Endothelial cell (in vitro differentiated cells): ENCODE data around the gene SLC6A18. TPM values are rescaled to one million over a fixed set of nuclear protein-coding genes. Genes with fewer than 3 reads are reported as not detected.
"Not testable (repeated sequence)": the region's sequence is repeated elsewhere in the genome, so short reads cannot be mapped to it uniquely, and the experiment has no call there.

Experiments
- DNase-seq: peaks from one replicate; pipeline ENCODE4 v3.0.0; 2021; ENCODE audit warnings: low spot score
- H3K27ac Mint-ChIP-seq: one replicate; pipeline ENCODE4 v1.8.0; 2021; ENCODE audit warnings: mixed read lengths, inconsistent platforms; ENCODE audit not compliant: unreplicated experiment
- H3K27me3 Mint-ChIP-seq: one replicate; pipeline ENCODE4 v1.8.0; 2021; ENCODE audit warnings: mild to moderate bottlenecking, moderate library complexity, mixed read lengths, inconsistent platforms; ENCODE audit not compliant: unreplicated experiment
- H3K36me3 Mint-ChIP-seq: one replicate; pipeline ENCODE4 v1.8.0; 2021; ENCODE audit warnings: mild to moderate bottlenecking, low read depth, mixed read lengths, inconsistent platforms; ENCODE audit not compliant: unreplicated experiment
- H3K4me1 Mint-ChIP-seq: one replicate; pipeline ENCODE4 v1.8.0; 2021; ENCODE audit warnings: mild to moderate bottlenecking, mixed read lengths, inconsistent platforms; ENCODE audit not compliant: unreplicated experiment
- H3K4me3 Mint-ChIP-seq: one replicate; pipeline ENCODE4 v1.8.0; 2021; ENCODE audit warnings: mild to moderate bottlenecking, mixed read lengths, inconsistent platforms; ENCODE audit not compliant: unreplicated experiment
- H3K9me3 Mint-ChIP-seq: one replicate; pipeline ENCODE4 v1.8.0; 2021; ENCODE audit warnings: mixed read lengths, inconsistent platforms; ENCODE audit not compliant: unreplicated experiment
- CTCF ChIP-seq: fragments of 200-600 bp; sonication (generic); IDR thresholded peaks from one replicate; pipeline ENCODE4 v1.5.0; 2021; ENCODE audit warnings: antibody characterized with exemption; ENCODE audit not compliant: unreplicated experiment
- total RNA-seq: library from RNA; stranded (reverse); fragmentation: NEBNext Ultra II Directional; extraction: Animal tissue kit (Norgen Biotek cat#: 25700); gene quantifications from one replicate; pipeline ENCODE4 v1.2.1, GENCODE V29; 2021; ENCODE audit not compliant: unreplicated experiment

The SLC6A18 gene
- total RNA-seq, 1 donor from 2014 or later: not detected

GRCh38 chr5:1274471-1274870 lies 49.3 kb downstream of the SLC6A18 start:
- no peaks in the 10 kb centered on the region for H3K9me3 Mint-ChIP-seq
- peaks cover 2% of the 10 kb centered on the region for H3K4me1 Mint-ChIP-seq
- no peak overlapping the region for H3K27ac Mint-ChIP-seq
- H3K36me3 Mint-ChIP-seq: no peaks in the 10 kb centered on the region
- H3K27me3 Mint-ChIP-seq: peaks cover 12% of the 10 kb centered on the region
- H3K4me3 Mint-ChIP-seq: no peak overlapping the region
- no peak for TF ChIP-seq CTCF
- DNase-seq: no peak

- not testable (repeated sequence) for H3K27ac Mint-ChIP-seq, H3K4me3 Mint-ChIP-seq, H3K4me1 Mint-ChIP-seq, H3K9me3 Mint-ChIP-seq, H3K36me3 Mint-ChIP-seq, H3K27me3 Mint-ChIP-seq, DNase-seq
These were observed 50.5 kb downstream of the SLC6A18 start for GRCh38 chr5:1275397-1276391.

GRCh38 chr5:1276930-1277329 lies 51.7 kb downstream of the SLC6A18 start:
- peaks cover 2% of the 10 kb centered on the region for H3K4me1 Mint-ChIP-seq
- no peak overlapping the region for H3K27ac Mint-ChIP-seq
- no peaks in the 10 kb centered on the region for H3K36me3 Mint-ChIP-seq
- no peak for DNase-seq
- no peak overlapping the region for H3K4me3 Mint-ChIP-seq
- H3K9me3 Mint-ChIP-seq: no peaks in the 10 kb centered on the region
- peaks cover 13% of the 10 kb centered on the region for H3K27me3 Mint-ChIP-seq
- TF ChIP-seq CTCF: no peak

- no peak overlapping the region for H3K27ac Mint-ChIP-seq
- no peaks in the 10 kb centered on the region for H3K36me3 Mint-ChIP-seq
- TF ChIP-seq CTCF: no peak
- H3K27me3 Mint-ChIP-seq: peaks cover 13% of the 10 kb centered on the region
- H3K4me1 Mint-ChIP-seq: peaks cover 2% of the 10 kb centered on the region
- no peaks in the 10 kb centered on the region for H3K9me3 Mint-ChIP-seq
- no peak overlapping the region for H3K4me3 Mint-ChIP-seq
- DNase-seq: no peak
These were observed 52.1 kb downstream of the SLC6A18 start for GRCh38 chr5:1277331-1277730.

- no peak overlapping the region for H3K4me3 Mint-ChIP-seq
- no peak for DNase-seq
- H3K27ac Mint-ChIP-seq: no peak overlapping the region
- H3K27me3 Mint-ChIP-seq: peaks cover 13% of the 10 kb centered on the region
- peaks cover 2% of the 10 kb centered on the region for H3K4me1 Mint-ChIP-seq
- no peaks in the 10 kb centered on the region for H3K36me3 Mint-ChIP-seq
- no peak for TF ChIP-seq CTCF
- no peaks in the 10 kb centered on the region for H3K9me3 Mint-ChIP-seq
These were observed 52.6 kb downstream of the SLC6A18 start for GRCh38 chr5:1277781-1278180.
